Melanocyte of skin (primary cell): ENCODE results near the gene SLC25A31. TPM values are rescaled to one million over a fixed set of nuclear protein-coding genes. Genes with fewer than 3 reads are reported as not detected.

Experiments
- total RNA-seq, 2 donors: library from RNA; depleted of rRNA; stranded (reverse); fragments of >200 nt; gene quantifications; 2 replicates each; pipeline ENCODE4 v1.2.3, GENCODE V29; 2012

SLC25A31 gene
- total RNA-seq, result not detected

DNA sequence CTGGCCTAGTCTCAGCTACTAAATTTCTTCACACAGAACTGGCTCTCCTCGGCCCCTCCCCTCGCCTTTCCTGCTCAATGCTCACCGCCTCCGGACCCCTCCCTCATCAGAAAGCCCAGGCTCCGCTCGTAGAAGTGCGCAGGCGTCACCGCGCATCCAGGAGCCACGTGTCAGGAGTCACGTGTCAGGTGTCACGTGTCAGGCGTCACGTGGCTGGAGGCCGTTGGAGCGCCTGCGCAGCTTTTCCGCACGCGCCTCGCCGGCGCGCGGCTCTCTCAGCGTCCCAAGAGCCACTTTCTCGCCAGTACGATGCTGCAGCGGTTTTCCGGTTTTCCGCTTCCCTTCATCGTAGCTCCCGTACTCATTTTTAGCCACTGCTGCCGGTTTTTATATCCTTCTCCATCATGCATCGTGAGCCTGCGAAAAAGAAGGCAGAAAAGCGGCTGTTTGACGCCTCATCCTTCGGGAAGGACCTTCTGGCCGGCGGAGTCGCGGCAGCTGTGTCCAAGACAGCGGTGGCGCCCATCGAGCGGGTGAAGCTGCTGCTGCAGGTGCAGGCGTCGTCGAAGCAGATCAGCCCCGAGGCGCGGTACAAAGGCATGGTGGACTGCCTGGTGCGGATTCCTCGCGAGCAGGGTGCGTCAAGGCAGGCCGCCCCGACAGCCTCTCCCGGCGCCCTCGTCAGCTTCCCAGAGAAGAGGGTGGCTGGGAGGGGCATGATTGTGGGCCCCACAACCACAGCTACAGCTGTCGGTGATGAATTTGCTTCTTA, at the start of gene SLC25A31:
TSS of gene SLC25A31 (plus strand) at position 259 of the 772 bp plus-strand sequence. CDS start at position 405, 146 bp downstream.

DNA sequence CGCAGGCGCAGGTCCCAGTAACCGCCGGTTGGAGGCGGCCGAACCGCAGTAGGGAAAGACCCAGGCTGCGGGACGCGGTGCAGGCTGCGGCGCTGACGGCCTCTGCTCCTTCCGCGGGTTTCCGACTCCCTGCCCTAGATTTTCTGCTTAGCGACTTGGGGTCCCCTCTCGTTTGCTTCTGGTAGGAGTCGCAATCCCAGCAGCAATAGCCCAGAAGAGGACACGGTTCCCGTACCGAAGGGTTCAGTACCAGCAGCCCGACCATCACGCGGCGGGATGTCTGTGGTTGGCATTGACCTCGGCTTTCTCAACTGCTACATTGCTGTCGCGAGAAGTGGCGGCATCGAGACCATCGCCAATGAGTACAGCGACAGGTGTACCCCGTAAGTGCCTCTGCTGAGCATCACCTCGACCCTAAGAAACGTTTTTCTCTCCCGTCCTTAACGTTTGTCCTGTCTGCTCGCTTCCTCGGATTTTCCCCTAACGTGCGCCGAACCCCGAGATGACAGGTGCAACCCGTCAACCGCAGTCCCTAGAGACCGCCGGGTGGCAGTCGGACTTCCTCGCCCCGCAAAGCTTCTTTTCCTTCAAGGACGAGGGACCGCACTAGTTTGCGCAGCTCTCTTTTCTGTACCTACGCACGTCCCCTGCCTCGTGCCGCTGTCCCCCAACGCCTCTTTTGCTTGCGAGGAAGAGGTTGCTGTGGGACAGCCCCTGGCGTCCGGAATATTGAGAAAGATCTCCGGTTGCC, 52.2 kb downstream of the SLC25A31 start, which contains the start of gene HSPA4L:
TSS of gene HSPA4L (plus strand) at position 48 of the 751 bp plus-strand sequence. CDS start at position 277, 229 bp downstream.

Other genes with a start within 250 kb of the SLC25A31 start
- gene INTU, start 97.4 kb upstream of the SLC25A31 start, total RNA-seq, result 1 to 10 TPM; 3.8 to 4.3 TPM
- gene HSPA4L, start 51.9 kb downstream of the SLC25A31 start, total RNA-seq, result 1 to 10 TPM; 5.7 to 8.3 TPM
- gene PLK4, start 150.5 kb downstream of the SLC25A31 start, total RNA-seq, result 10 to 100 TPM in 1 of 2 donors, 1 to 10 TPM in 1; 7.2 to 22.0 TPM
- 10 to 100 TPM; 20.3 to 21.0 TPM for gene MFSD8, start 234.8 kb downstream of the SLC25A31 start, total RNA-seq
- gene ABHD18, start 235.0 kb downstream of the SLC25A31 start, total RNA-seq, result 1 to 10 TPM; 5.9 to 6.3 TPM